ENCODE measurements around the gene MAP2K5.

GRCh38 chr15:67722030-67722817, 179.7 kb downstream of the MAP2K5 start:
- TF ChIP-seq CTCF (conservative IDR thresholded peaks at IDR 0.05) (no peak), ZFX (IDR thresholded peaks at IDR 0.05) (no peak)
